ENCODE measurements around the gene SLC25A5.

- TF ChIP-seq CTCF (IDR thresholded peaks at IDR 0.05) (no peak), POLR2A (IDR thresholded peaks at IDR 0.05) (no peak)
These were observed 48.3 kb upstream of the SLC25A5 start for GRCh38 chrX:119419898-119420297.
